ENCODE data around the gene LAMA4. TPM values are rescaled to one million over a fixed set of nuclear protein-coding genes. Genes with fewer than 3 reads are reported as not detected.

Gene LAMA4
- total RNA-seq, 1 donor from 2014 or later = 102 TPM

DNA sequence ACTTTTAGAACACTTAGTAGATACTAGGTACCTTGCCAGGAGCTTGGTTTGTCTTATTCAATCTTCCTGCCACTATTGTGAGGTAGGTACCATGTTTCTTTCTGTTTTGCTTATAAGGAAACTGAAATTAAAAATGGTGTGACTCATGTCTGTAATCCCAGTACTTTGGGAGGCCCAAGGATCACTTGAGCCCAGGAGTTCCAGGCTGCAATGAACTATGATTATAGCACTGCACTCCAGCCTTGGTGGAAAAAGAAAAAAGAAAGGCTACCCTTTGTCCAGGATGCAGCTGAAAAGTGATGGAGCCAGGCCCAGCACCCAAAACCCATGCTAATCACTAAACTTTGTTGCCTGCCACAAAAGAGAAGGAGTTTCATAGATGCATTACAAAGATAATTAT is 34.1 kb upstream of the LAMA4 start:
- Mint-ChIP-seq H3K4me3 (ENCODE audit: unreplicated experiment) (no peak overlapping the region), H3K36me3 (ENCODE audit: low read depth) (no peaks in the 10 kb centered on the region), H3K4me1 (ENCODE audit: low read depth) (peaks cover 30% of the 10 kb centered on the region), H3K9me3 (ENCODE audit: low read depth) (no peaks in the 10 kb centered on the region), H3K27ac (ENCODE audit: unreplicated experiment) (peak overlapping the region; percentile 49), H3K27me3 (ENCODE audit: low read depth) (no peaks in the 10 kb centered on the region)
- DNase-seq (ENCODE audit: low spot score) = no peak
- TF ChIP-seq, protein P1, sequence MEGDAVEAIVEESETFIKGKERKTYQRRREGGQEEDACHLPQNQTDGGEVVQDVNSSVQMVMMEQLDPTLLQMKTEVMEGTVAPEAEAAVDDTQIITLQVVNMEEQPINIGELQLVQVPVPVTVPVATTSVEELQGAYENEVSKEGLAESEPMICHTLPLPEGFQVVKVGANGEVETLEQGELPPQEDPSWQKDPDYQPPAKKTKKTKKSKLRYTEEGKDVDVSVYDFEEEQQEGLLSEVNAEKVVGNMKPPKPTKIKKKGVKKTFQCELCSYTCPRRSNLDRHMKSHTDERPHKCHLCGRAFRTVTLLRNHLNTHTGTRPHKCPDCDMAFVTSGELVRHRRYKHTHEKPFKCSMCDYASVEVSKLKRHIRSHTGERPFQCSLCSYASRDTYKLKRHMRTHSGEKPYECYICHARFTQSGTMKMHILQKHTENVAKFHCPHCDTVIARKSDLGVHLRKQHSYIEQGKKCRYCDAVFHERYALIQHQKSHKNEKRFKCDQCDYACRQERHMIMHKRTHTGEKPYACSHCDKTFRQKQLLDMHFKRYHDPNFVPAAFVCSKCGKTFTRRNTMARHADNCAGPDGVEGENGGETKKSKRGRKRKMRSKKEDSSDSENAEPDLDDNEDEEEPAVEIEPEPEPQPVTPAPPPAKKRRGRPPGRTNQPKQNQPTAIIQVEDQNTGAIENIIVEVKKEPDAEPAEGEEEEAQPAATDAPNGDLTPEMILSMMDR (IDR thresholded peaks at IDR 0.05) = no peak

DNA sequence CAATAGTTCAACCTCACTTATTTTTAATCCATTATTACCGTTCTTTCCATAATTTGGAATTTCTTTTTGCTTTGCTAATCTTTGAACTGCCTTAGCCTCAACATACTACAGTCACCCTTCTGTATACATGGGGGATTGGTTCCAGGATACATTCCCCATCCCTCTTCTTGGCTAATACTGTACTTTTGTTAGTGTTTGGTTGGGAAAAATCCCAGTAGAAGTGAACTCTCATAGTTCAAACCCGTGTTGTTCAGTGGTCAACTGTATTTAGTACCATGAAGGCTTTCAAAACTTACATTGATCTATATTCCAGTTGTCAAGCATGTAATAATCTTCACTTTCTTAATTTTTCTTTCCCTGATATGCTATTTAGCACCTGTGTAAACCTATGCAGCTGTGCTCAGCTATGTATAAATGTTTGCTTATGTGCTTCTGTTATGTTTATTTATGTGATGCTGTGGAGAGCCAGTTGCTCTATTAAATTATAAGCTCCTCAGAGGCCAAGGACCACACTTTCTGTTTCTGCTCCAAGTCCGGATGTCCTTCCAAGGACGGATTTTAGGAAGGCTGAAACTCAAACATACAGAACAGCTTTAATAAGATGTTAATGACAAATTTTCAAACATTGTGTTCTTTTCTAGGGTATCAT is 33.3 kb upstream of the LAMA4 start:
- H3K27me3 Mint-ChIP-seq (ENCODE audit: low read depth) = no peaks in the 10 kb centered on the region
- peaks cover 32% of the 10 kb centered on the region for H3K4me1 Mint-ChIP-seq (ENCODE audit: low read depth)
- no peaks in the 10 kb centered on the region for H3K9me3 Mint-ChIP-seq (ENCODE audit: low read depth)
- no peak overlapping the region for H3K27ac Mint-ChIP-seq (ENCODE audit: unreplicated experiment)
- TF ChIP-seq, protein P1 (IDR thresholded peaks at IDR 0.05) = no peak
- DNase-seq (ENCODE audit: low spot score) = no peak
- H3K36me3 Mint-ChIP-seq (ENCODE audit: low read depth) = no peaks in the 10 kb centered on the region
- no peak overlapping the region for H3K4me3 Mint-ChIP-seq (ENCODE audit: unreplicated experiment)

DNA sequence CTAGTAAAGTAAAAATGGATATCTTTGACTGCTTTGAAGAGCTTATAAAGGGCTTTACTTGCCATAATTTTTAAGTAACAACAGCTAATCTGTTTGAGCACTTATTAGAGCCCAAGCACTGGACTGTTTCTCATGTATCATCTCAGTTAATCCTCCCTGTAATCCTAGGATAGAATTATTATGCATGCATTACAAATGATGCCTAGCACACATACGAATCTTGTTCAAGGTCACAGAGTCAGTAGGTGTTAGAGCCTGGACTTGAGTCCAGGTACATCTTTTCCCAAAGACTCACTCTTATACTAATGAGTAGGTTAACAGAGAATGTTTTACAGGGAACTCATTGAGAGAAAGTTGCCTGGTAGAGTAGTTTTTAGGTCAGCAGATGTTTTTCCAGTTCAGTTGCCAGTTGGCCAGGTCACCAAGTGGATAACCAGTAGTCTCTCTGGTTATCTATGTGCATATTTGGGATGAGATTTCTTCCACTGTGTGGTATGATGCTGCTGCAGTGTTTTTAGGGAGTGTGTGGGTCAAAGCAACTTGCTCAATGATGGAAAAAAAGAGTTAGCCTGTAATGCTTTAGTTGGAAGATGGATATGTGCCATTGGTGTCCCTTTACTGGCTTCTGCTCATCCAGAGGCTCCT is 32.3 kb upstream of the LAMA4 start:
- no peak overlapping the region for H3K27ac Mint-ChIP-seq (ENCODE audit: unreplicated experiment)
- H3K36me3 Mint-ChIP-seq (ENCODE audit: low read depth) = no peaks in the 10 kb centered on the region
- no peaks in the 10 kb centered on the region for H3K9me3 Mint-ChIP-seq (ENCODE audit: low read depth)
- TF ChIP-seq, protein P1 (IDR thresholded peaks at IDR 0.05) = no peak
- no peak for DNase-seq (ENCODE audit: low spot score)
- no peaks in the 10 kb centered on the region for H3K27me3 Mint-ChIP-seq (ENCODE audit: low read depth)
- peaks cover 35% of the 10 kb centered on the region for H3K4me1 Mint-ChIP-seq (ENCODE audit: low read depth)
- H3K4me3 Mint-ChIP-seq (ENCODE audit: unreplicated experiment) = no peak overlapping the region

DNA sequence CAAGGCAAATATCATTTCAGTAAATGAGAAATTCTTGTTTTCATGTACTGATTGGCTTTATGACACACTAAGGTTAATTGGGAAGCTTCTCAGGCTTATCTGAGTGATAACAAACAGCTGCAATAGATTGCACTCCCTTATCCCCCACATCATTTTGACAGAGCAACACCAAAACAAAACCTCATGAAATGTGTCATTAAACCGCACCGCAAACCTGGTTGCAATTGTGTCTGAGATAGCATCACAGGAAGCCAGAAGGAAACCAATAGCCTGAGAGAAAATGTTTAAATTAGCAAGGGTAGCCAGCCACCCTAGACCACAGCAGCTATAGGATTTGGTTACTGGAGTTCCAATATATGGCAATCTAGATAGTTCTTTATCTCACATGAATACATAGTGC is 31.6 kb upstream of the LAMA4 start:
- H3K4me3 Mint-ChIP-seq (ENCODE audit: unreplicated experiment) = no peak overlapping the region
- H3K4me1 Mint-ChIP-seq (ENCODE audit: low read depth) = peaks cover 34% of the 10 kb centered on the region
- no peaks in the 10 kb centered on the region for H3K27me3 Mint-ChIP-seq (ENCODE audit: low read depth)
- TF ChIP-seq, protein P1 (IDR thresholded peaks at IDR 0.05) = no peak
- DNase-seq (ENCODE audit: low spot score) = no peak
- no peaks in the 10 kb centered on the region for H3K36me3 Mint-ChIP-seq (ENCODE audit: low read depth)
- no peaks in the 10 kb centered on the region for H3K9me3 Mint-ChIP-seq (ENCODE audit: low read depth)
- no peak overlapping the region for H3K27ac Mint-ChIP-seq (ENCODE audit: unreplicated experiment)

DNA sequence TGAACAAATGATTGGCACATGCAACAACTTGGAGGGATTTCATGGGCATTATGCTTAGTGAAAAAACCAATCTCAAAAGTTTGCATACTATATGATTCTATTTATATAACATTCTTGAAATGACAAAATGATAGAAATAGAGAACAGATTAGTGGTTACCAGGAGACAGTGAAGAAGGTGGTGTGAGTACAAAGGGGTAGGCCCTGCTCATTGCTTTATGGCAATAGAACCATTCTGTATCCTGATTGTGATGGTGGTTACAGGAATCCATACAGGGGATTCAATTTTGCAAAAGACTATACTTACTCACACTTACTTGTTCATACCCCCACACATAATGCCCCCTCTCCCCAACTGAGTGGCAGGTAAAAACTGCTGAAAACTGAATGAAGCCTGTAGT is 30.2 kb upstream of the LAMA4 start:
- no peak for DNase-seq (ENCODE audit: low spot score)
- H3K4me3 Mint-ChIP-seq (ENCODE audit: unreplicated experiment) = no peak overlapping the region
- H3K4me1 Mint-ChIP-seq (ENCODE audit: low read depth) = peaks cover 39% of the 10 kb centered on the region
- H3K27me3 Mint-ChIP-seq (ENCODE audit: low read depth) = no peaks in the 10 kb centered on the region
- no peaks in the 10 kb centered on the region for H3K36me3 Mint-ChIP-seq (ENCODE audit: low read depth)
- no peaks in the 10 kb centered on the region for H3K9me3 Mint-ChIP-seq (ENCODE audit: low read depth)
- TF ChIP-seq, protein P1 (IDR thresholded peaks at IDR 0.05) = no peak
- H3K27ac Mint-ChIP-seq (ENCODE audit: unreplicated experiment) = no peak overlapping the region
